Psoas muscle (tissue), 8 donors: ENCODE data around the gene MGLL. TPM values are rescaled to one million over a fixed set of nuclear protein-coding genes. Genes with fewer than 3 reads are reported as not detected.

Experiments
- ATAC-seq, 4 donors: fragments of 200-7000 bp; cut with Tn5 transposase; one replicate each; pipeline ENCODE4 v1.9.1; 2020; ENCODE audit warnings: moderate library complexity in 3 of 4, mild to moderate bottlenecking in 2 of 4
- DNase-seq, 2 donors: peaks; one replicate each; pipeline ENCODE4 v3.0.0-alpha.2; 2020
- H3K27ac ChIP-seq: fragments of 200-600 bp; one replicate; pipeline ENCODE4 v1.8.0; 2022
- H3K27me3 ChIP-seq, 3 donors: fragments of 200-600 bp in 1 of 3; one replicate each; pipeline versions ENCODE4 v1.6.1 to v1.8.0; 2013 to 2022; ENCODE audit warnings: low read length in 2 of 3, mild to moderate bottlenecking in 2 of 3, moderate library complexity in 1 of 3; ENCODE audit not compliant: insufficient read depth in 3 of 3
- H3K36me3 ChIP-seq, 2 donors: fragments of 200-600 bp in 1 of 2; one replicate each; pipeline versions ENCODE4 v1.6.1 to v1.8.0; 2013 to 2022; ENCODE audit warnings: low read depth in 1 of 2, mild to moderate bottlenecking in 1 of 2, moderate library complexity in 1 of 2; ENCODE audit not compliant: insufficient read depth in 1 of 2
- H3K4me1 ChIP-seq: fragments of 200-600 bp; one replicate; pipeline ENCODE4 v1.8.0; 2022
- H3K4me3 ChIP-seq: fragments of 200-600 bp; one replicate; pipeline ENCODE4 v1.8.0; 2022; ENCODE audit warnings: mild to moderate bottlenecking
- H3K9me3 ChIP-seq: fragments of 200-600 bp; one replicate; pipeline ENCODE4 v1.8.0; 2022
- CTCF ChIP-seq: fragments of 200-600 bp; IDR thresholded peaks from one replicate; pipeline ENCODE4 v1.8.0; 2022; ENCODE audit warnings: antibody characterized with exemption
- WGBS, 3 donors: extraction: QIAGEN DNeasy Blood & Tissue Kit; methylation state at CpG; one replicate each; pipeline versions ENCODE4 v1.1.6 to v1.1.7; 2013; 5-methylcytosine and 5-hydroxymethylcytosine counted together
- intact Hi-C, 2 donors: fragments of 100-400 bp; cut with DNase I; formaldehyde crosslinking; loops; one replicate each; pipeline versions ENCODE4 v1.11.0 to v1.14.2; 2022
- polyA plus RNA-seq, 3 donors: library from polyadenylated mRNA; stranded (reverse); fragments of 200-250 nt; gene quantifications; one replicate each; pipeline ENCODE4 v1.2.3, GENCODE V29; 2013
- total RNA-seq, 4 donors: library from RNA; stranded (reverse); fragmentation: NEBNext Ultra II Directional in 2 of 4; extraction: Animal tissue kit (Norgen Biotek cat#: 25700) in 2 of 4; gene quantifications; one replicate each; pipeline versions ENCODE4 v1.2.1 to v1.2.4, GENCODE V29; 2021 to 2023
- donor health status: healthy with polysubstance abuse.
- donor health status: DM: no; HTN: no; CAD: no; lungs with moderate emphysema.
- donor health status: Bipolar disorder and iron deficiency.
- donor health status: healthy.
- donor health status: DM: yes; HTN: yes; CAD: no.
- donor health status: DM: no; HTN: no; CAD: no.
- donor health status: DM: no; HTN: no; CAD: no.
- donor health status: DM: yes; HTN: yes; CAD: no.

Gene MGLL
- total and polyA plus RNA-seq, 7 donors: 32.8 to 85.6 (median 63.0) TPM

GRCh38 chr3:127790882-127791183 is 31.5 kb downstream of the MGLL start:
- no peaks in the 10 kb centered on the region for H3K27me3 ChIP-seq
- peaks cover 78% of the 10 kb centered on the region for H3K4me1 ChIP-seq
- DNase-seq (peak in 1 of 2 donors; percentile 45), ATAC-seq (no peak)
- H3K4me3 ChIP-seq: no peak overlapping the region
- H3K36me3 ChIP-seq: peaks cover 0 to 10% of the 10 kb centered on the region in 2 donors
- intact Hi-C loops: loop anchor here (5.0 kb wide), 2 partner anchors 39 to 44 kb away; no protein-coding TSS in a partner anchor
- H3K9me3 ChIP-seq: no peaks in the 10 kb centered on the region
- WGBS, 3 donors: 83 to 87% (median 87%) methylated on average over 7 of the region's 7 CpGs
- peak overlapping the region; percentile 92 for H3K27ac ChIP-seq
- TF ChIP-seq CTCF: no peak

GRCh38 chr3:127789990-127790881 is 32.1 kb downstream of the MGLL start:
- Histone ChIP-seq H3K9me3 (no peaks in the 10 kb centered on the region), H3K4me1 (peaks cover 84% of the 10 kb centered on the region), H3K27ac (peak overlapping the region; percentile 92), H3K36me3 (peaks cover 0 to 5% of the 10 kb centered on the region in 2 donors), H3K4me3 (no peak overlapping the region), H3K27me3 (no peaks in the 10 kb centered on the region)
- no peak for TF ChIP-seq CTCF
- 85 to 91% (median 87%) methylated on average over 19 of the region's 19 CpGs for WGBS, 3 donors
- ATAC-seq (no peak), DNase-seq (no peak)
- intact Hi-C loops: loop anchor here (5.0 kb wide), 3 partner anchors 32 to 43 kb away; partner anchors contain the start of gene MGLL (in 1 of the 2)

GRCh38 chr3:127789051-127789450 is 33.3 kb downstream of the MGLL start:
- Histone ChIP-seq H3K4me3 (no peak overlapping the region), H3K4me1 (peaks cover 96% of the 10 kb centered on the region), H3K27ac (peak overlapping the region; percentile 92), H3K36me3 (no peaks in the 10 kb centered on the region), H3K9me3 (no peaks in the 10 kb centered on the region), H3K27me3 (no peaks in the 10 kb centered on the region)
- 78 to 86% (median 84%) methylated on average over 5 of the region's 5 CpGs for WGBS, 3 donors
- intact Hi-C loops: loop anchor here in 1 of 2 donors (5.0 kb wide), 1 partner anchor 33 kb away; the partner anchor contains the start of gene MGLL
- ATAC-seq: no peak
- peak in 1 of 2 donors; percentile 24 for DNase-seq
- TF ChIP-seq CTCF: no peak

- 53 to 82% (median 64%) methylated on average over 9 of the region's 9 CpGs for WGBS, 3 donors
- intact Hi-C loops: loop anchor here in 1 of 2 donors (5.0 kb wide), 1 partner anchor 34 kb away; the partner anchor contains the start of gene MGLL
- ATAC-seq: no peak
Measured at GRCh38 chr3:127788451-127788909, 33.8 kb downstream of the MGLL start.

More at GRCh38 chr3:127788451-127788909, 33.8 kb downstream of the MGLL start:
- peak in 1 of 2 donors; percentile 51 for DNase-seq
- peaks cover 96% of the 10 kb centered on the region for H3K4me1 ChIP-seq
- H3K9me3 ChIP-seq: no peaks in the 10 kb centered on the region
- no peak overlapping the region for H3K4me3 ChIP-seq
- H3K27me3 ChIP-seq: no peaks in the 10 kb centered on the region
- no peak for TF ChIP-seq CTCF
- no peaks in the 10 kb centered on the region for H3K36me3 ChIP-seq
- H3K27ac ChIP-seq: peak overlapping the region; percentile 92
